GM21576 (cell line): Measurements from ENCODE around the gene NTRK1.

Source experiments
- ATAC-seq: cut with Tn5 transposase; IDR thresholded peaks from one replicate; pipeline ENCODE4 v1.9.1; 2021; ENCODE audit warnings: mild to moderate bottlenecking, moderate library complexity; ENCODE audit not compliant: unreplicated experiment

NTRK1 gene

GRCh38 chr1:156856282-156856785 is 4.3 kb upstream of the NTRK1 start:
- no peak for ATAC-seq

- no peak for ATAC-seq
Observed at GRCh38 chr1:156857532-156857931, 3.1 kb upstream of the NTRK1 start.

DNA sequence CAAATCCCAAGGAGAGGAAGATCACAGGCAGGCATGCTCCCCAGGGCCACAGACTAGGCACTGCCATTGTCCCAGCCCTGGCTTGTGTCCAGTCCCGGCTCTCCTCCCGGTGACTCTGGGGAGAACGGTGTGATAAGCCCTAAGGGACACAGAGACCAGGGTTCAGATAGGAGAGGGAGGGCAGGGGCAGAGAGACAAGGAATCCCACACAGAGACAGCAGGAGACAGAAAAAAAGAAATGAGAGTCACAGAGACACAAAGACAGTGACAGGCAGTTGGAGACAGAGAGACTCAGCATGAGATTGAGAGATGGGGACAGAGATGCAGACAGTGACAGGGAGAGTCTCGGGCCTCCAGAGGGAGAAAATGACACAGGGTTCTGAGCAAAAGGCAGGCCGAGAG is 2.1 kb upstream of the NTRK1 start:
- ATAC-seq = no peak

- no peak for ATAC-seq
Observed at GRCh38 chr1:156858959-156859522, 1.6 kb upstream of the NTRK1 start, which contains the start of gene INSRR. INSRR (minus strand) TSS chr1:156859117; CDS start chr1:156858621, 496 bp downstream.

DNA sequence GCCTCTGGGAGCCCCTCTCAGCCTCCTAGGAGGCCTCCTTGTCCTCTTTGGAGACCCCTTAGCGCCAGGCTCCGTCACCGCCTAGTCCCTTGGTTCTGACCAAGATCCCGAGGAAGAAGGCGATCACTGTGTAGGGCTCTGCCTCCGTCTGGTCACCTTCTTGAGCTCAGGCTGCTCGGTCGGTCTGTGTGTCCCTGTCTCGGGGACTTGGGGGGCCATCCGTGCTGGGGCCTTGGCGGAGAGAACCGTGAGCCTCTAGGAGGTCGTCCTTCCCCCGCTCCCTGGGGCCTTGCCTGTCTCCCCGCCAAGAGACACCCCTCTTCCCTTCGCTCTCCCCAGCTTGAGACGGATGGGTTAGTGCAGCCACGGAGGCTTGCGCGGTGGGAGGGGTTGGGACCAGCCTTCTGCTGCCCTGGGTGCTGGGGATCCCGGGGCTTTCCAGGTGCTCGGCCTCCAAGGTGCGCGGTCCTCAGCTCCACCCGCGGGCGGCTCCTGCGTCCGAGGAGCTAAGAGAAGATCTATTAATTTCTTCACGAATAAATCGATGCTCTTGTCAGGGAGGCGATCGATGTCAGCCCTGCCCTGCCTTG is 1.0 kb upstream of the NTRK1 start:
- no peak for ATAC-seq

GRCh38 chr1:156860113-156860627 is 495 bp upstream of the NTRK1 start:
- ATAC-seq = no peak

DNA sequence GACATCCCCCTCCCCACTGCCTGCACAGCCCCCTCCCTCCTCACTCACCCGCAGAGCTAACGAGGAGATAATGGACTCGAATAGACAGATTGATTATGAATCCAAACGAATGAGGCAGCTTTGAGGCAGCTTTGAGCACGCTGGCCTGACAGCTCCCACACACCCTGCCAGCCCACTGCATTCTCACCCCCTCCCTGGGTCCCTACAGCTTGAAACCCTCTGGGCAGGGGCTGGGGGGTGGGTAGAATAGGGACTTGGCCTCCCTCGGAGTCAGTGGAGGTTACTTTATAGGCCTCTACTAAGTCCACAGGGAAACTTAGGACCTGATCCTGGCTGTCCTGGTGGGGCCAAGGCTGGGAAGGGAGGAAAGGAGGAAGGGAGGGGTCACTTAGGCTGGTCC is 1.9 kb downstream of the NTRK1 start:
- ATAC-seq = no peak

DNA sequence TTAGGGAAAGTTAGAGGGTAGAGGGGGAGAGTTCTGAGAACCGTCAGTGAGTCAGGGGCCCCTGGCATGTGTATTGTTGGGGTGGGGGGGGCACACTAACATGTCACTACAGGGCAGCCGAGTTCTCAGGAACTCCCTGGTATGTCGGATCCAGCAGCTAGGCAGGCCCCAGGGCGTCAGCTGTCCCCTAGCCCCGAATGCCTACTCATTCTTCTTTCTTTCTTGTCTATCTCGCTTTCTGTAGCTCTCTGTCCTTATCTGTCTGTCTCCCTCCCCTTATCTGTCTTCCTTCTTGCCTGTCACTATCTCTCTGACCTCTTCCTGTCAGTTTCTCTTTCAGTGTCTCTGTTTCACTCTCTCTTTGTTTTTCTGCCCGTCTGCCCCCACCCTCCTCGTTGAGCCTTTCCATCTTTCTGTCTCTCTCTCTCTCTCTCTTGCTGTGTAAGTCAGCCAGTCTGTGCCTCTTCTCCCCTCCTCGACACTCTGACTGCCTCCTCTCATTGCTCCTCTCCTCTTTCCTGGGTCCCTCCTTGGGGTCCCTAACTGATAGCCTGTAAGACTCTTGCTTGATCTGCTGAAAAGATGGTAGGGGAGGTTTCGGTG is 2.4 kb downstream of the NTRK1 start:
- ATAC-seq = no peak

DNA sequence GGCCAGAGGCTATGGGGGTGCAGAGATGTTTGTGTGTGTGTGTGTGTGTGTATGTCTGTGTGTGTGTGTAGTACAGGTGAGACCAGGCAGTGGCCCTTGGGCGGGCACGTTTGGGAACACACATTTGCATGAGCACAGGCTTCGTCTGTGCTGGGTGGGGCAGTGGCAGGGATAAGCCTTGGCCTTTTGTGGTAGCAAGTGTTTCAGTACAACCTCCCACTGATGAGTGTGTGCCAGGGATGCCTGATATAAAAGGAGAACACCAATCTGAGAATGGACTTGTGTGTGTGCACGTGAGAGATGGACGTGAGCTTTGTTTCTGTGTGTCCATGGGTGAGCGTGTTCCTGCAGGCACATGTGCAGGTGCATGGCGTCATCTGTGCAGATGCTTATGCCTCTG is 3.0 kb downstream of the NTRK1 start:
- no peak for ATAC-seq

DNA sequence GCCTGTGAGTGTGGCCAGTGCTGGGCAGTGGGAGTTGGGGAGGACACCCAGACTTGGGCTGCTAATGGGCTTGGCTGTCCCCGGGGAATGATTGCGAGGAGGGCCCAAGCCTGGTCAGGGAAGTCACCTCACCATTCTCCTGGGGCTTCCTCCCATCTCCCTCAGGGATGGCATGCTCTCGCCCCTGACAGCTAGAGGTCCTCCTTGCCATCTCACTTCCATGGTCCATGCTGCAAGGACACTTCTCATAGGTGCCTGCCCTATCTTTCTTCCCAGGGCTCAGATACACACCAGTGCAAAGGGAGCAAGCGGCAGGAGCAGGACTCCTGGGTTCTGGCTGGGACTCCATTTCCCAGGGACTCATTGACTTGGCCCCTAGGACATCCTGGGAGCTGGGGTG is 4.1 kb downstream of the NTRK1 start:
- ATAC-seq = no peak

GRCh38 chr1:156865258-156865657 is 4.6 kb downstream of the NTRK1 start:
- ATAC-seq = no peak

GRCh38 chr1:156865865-156866248 is 5.2 kb downstream of the NTRK1 start:
- no peak for ATAC-seq

DNA sequence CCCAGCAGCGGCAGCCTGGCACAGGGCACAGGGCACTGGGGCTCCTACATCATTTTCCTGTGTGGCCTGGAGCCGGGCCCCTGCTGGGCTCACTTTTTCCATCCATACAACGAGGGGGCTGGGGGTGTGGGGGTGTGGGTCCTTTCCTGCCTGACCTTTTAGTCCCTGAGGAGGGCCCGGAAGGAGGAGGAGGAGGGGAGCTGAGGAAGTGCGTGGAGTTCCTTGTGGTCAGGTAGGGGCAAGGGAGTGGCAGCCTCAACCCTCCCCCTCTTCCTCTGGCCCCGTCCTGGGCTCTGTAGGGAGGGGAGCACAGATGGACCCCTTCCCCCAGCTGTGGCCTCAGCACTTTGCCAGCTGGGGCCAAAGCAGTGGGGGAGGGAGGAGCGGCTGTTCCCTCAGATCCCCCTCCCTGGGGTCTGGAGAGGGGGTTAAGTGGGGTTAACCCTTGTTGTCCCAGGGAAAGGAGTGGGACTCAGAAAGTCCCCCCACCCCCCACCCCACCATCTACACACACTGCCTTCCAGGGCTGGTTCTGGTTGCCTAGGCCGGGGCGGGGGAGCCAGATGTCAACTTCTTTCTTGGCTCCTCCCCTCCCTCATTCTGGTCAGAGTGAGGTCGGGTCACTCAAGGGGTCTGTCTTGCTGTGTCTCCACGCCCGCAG is 5.7 kb downstream of the NTRK1 start:
- no peak for ATAC-seq

DNA sequence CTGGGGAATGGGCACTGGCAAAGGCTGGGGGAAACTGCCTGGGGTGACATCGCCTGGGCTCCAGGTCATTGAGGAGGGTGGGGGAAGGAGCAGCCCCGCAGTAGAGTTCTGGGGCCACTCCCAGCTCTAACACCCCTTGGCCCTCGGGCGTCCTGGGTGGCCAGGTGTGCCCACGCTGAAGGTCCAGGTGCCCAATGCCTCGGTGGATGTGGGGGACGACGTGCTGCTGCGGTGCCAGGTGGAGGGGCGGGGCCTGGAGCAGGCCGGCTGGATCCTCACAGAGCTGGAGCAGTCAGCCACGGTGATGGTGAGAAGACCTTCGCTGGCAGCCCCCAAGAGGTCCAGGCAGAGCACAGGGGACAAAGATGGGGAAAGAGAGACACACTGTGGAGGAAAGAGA is 7.7 kb downstream of the NTRK1 start:
- ATAC-seq = no peak

GRCh38 chr1:156869455-156869854 is 8.8 kb downstream of the NTRK1 start:
- ATAC-seq = no peak

- no peak for ATAC-seq
Observed at GRCh38 chr1:156873659-156874058, 13.0 kb downstream of the NTRK1 start.

DNA sequence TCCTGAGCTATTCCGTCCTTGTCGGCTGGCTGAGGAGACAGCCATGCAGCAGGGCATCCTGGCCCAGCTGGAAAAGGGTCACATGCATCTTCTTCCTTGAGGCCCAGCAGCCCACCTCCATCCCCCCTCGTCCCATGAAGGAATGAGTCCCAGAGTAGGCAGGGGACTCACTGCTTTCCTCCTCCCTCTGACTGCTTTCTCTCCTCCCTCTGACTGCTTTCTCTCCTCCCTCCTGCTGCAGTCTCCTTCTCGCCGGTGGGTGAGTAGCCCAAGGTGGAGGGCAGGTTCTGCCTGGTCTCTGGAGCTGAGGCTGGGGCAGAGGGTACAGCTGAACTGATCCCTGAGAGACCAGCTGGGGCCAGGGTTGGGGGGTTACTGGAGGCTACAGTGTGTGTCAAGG is 13.5 kb downstream of the NTRK1 start:
- ATAC-seq = no peak

DNA sequence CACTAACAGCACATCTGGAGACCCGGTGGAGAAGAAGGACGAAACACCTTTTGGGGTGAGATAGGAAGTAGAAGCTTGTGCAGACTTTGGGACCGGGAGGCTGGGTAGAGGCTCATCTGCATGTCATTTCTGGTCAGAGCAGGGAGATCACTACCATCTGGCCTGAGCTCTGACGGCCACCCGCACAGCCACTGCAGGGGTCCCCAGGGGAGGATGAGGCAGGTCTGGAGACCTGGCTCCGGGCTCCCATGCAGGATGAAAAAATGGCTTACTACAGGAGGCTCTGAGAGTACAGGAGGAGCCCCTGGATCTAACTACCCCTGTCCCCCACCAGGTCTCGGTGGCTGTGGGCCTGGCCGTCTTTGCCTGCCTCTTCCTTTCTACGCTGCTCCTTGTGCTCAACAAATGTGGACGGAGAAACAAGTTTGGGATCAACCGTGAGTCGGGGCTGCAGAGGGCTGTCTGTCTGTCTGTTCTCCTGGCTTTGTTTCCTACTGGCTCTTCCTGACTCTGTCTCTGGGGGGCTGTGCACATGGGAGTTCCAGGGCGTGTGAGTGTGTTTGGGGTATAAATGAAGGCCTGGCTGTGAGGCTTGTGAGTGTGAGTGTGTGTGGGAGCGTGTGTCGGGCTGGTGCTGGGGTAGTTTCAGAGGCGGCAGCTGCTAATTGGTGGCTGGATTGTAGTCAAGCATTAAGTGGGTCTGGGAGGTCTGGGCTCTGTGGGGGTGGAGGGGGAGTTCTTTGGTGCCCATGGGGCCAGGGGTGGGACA is 14.1 kb downstream of the NTRK1 start:
- no peak for ATAC-seq

GRCh38 chr1:156875341-156875615 is 14.6 kb downstream of the NTRK1 start:
- no peak for ATAC-seq

GRCh38 chr1:156876281-156876680 is 15.6 kb downstream of the NTRK1 start:
- ATAC-seq = no peak

- ATAC-seq = no peak
Observed at GRCh38 chr1:156877433-156878170, 16.9 kb downstream of the NTRK1 start.
